Measurements from ENCODE around the gene EPHB1.
"Not testable (repeated sequence)": the region's sequence is repeated elsewhere in the genome, so short reads cannot be mapped to it uniquely, and the experiment has no call there.

Gene EPHB1

GRCh38 chr3:135017003-135017893 is 222.2 kb downstream of the EPHB1 start:
- DNase-seq: no peak

- no peak for DNase-seq
Observed at GRCh38 chr3:135018149-135018923, 223.3 kb downstream of the EPHB1 start.

- no peak for DNase-seq
Observed at GRCh38 chr3:135020181-135020580, 225.1 kb downstream of the EPHB1 start.

- no peak for DNase-seq
Observed at GRCh38 chr3:135023996-135024658, 229.1 kb downstream of the EPHB1 start.

- not testable (repeated sequence) for DNase-seq
Observed at GRCh38 chr3:135030768-135031615, 235.9 kb downstream of the EPHB1 start.

GRCh38 chr3:135033737-135034136 is 238.7 kb downstream of the EPHB1 start:
- no peak for DNase-seq

GRCh38 chr3:135034291-135034768 is 239.3 kb downstream of the EPHB1 start:
- peak; percentile 86 for DNase-seq

- DNase-seq: no peak
Observed at GRCh38 chr3:135034891-135035440, 239.9 kb downstream of the EPHB1 start.

DNA sequence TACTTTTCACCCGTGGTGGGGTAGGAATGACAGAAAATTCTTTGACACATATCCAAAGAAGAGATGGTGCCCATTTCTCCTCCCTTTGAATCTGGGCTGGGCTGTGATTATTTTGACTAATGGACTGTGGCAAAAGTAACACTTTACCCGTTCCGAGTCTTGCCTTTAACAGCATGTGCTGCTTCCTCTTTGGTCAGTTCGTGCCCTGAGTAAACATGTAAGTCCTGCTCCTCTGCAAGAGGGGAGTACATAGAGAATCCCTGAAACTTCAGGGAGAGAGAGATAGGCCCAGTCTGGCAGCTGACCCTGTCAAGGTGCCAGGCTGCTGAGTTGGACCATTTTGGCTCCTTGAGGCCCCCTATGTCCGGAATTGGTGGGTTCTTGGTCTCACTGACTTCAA is 243.1 kb downstream of the EPHB1 start:
- DNase-seq: no peak

DNA sequence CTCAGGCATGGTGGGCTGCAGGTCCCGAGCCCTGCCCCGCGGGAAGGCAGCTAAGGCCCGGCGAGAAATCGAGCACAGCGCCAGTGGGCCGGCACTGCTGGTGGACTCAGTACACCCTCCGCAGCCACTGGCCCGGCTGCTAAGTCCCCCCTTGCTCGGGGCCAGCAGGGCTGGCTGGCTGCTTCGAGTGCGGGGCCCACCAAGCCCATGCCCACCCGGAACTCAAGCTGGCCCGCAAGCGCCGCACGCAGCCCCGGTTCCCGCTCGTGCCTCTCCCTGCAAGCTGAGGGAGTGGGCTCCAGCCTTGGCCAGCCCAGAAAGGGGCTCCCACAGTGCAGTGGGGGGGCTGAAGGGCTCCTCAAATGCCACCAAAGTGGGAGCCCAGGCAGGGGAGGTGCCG is 244.5 kb downstream of the EPHB1 start:
- DNase-seq: not testable (repeated sequence)

- no peak for DNase-seq
Observed at GRCh38 chr3:135040321-135041240, 245.5 kb downstream of the EPHB1 start.

DNA sequence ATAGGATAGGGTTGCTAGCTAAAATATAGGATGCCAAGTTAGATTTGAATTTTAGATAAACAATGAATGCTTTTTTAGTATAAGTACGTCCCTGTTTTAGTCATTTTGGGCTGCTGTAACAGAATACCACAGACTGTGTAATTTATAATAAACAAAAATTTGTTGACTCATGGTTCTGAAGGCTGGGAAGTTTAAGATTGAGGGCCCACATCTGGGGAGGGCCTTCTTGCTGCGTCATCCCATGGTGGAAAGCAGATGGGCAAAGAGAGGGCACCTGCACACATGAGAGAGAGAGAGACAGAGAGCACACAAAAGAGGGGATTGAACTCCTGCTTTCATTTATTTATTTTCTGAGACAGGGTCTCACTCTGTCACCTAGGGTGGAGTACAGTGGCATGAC is 246.5 kb downstream of the EPHB1 start:
- DNase-seq: no peak

DNA sequence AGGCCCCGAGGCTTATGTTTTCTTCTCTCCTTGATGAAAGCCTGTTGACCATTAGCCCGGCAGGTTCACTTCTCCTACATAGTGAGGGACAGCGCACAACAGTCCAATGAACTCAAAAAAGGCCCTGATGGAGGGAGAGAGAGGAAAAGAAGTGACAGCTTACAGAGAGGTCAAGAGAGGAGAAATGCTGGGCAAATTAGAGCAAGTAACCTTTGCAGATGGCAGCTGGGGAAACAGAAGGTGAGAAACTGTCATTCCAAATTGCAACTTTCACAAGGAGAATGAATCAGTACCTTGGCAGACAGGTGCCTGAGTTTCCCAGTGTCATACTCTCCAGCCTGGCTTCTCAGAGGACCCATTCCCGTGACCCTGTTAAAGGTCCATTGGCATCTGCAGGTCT is 252.0 kb downstream of the EPHB1 start:
- no peak for DNase-seq

DNA sequence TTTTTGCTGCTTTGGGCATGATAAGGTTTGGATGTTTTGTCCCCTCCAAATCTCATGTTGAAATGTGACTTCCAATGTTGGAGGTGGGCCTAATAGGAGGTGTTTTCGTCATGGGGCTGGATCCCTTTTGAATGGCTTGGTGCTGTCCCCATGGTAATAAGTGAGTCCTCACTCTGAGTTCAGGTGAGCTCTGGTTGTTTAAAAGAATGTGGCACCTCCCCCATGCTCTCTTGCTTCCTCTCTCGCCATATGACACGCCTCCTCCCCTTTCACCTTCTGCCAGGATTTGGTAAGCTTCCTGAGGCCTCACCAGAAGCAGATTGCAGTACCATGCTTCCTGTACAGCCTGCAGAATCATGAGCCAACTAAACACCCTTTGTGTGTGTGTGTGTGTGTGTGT is 255.5 kb downstream of the EPHB1 start:
- DNase-seq: no peak

DNA sequence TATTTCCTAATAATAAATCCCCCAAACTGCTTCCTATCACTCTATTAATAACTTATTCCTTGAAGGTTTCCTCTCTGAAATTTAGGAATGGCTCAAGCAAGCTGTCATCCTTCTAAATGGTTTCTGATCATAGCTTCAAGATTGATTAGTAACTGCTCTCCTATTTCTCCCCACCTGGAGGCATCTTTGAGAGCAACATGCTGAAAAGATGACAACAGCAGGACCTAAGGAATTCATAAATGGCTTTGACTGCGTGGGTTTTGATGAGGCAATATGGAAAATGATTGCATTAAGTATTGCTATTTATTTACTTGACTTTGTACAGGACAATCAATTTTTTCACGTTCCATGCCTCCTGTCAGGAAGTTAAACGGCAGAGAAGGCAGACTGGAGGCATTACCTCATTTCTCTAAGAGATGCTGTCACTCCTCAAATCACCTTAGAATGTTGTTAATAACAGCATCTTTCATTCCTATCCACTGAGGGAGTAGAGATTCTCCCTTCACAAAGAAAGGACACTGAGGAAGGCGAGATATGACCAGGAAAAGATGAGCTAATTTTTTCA is 256.4 kb downstream of the EPHB1 start:
- no peak for DNase-seq

DNA sequence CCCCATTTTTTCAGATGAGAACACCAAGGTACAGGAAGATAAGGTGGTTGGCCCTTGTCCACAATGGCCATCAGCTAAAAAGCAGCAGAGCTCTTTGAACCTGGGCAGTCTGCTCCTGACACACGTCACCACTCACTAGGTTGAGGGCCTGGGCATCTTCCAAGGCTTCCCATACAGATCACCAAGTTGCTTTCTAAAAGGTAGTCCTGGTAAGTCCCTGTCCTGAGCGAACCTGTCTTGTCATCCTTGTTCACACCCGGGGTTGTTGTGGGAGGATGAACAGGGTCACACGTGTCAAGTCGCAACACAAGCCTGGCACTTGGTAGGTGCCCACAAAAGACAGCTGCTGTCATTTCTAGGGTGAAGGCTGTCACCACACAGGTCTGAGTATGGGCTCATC is 260.4 kb downstream of the EPHB1 start:
- DNase-seq: no peak

DNA sequence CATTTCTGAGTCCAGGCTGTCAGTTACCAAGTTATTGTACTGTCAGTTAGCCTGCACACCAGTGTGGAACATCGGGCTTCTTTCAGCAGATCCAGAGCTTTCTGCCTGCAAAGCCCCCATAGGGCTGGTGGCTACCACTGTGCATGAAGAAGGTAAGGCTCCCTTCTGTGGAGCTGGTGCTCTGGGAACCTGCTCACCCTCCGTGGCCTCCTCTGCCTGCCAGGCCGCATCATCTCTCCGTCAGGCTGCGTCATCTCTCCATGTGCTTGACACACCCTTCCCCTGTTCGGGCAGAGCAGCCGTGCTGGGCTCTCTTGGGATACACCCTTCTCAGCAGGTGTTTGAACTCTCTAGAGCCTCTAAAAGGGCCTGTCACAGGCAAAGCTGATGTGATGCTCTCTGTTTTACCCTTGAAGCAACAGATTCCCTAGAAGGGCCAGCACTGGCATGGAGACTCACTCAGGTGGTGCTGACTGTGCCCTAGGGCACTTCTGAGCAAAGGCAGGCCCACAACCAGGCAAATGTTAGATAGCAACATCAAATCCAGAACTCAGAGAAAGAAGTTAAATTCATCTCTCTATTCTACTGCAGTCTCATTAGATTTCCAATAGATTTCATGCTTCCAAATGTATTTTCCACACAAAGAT is 261.1 kb downstream of the EPHB1 start:
- DNase-seq: no peak

- no peak for DNase-seq
Observed at GRCh38 chr3:135056733-135057310, 261.8 kb downstream of the EPHB1 start.

DNA sequence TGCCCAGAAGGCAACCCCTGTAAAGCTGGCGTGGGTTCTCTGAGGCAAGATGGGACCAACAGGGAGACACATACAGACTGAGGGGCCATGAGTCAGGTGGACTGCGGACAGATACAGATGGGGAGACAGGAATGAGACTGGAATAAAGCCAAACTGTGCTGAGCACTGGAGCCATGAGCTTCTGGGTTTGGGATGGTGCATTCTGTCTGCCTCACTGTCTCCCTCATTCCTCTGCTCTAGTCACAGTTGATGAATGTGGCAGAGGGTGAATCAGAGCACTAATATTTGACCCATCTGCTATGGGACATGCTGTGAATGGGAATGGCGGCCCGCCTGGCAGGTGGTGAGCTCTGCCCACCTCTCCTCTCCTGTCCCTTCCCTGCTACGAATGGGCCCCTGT is 262.9 kb downstream of the EPHB1 start:
- DNase-seq: no peak

GRCh38 chr3:135059580-135059979 is 264.5 kb downstream of the EPHB1 start:
- no peak for DNase-seq
